ENCODE measurements around the gene TMEM214.
A peak's percentile ranks its signal among the peaks of the same experiment; 100 is the strongest.

TMEM214 gene

GRCh38 chr2:27032495-27033252 is at the start of gene TMEM214:
Gene TMEM214, plus strand, starts transcription at chr2:27032965. Its CDS starts 51 bp downstream, at chr2:27033016.
- peak; percentile 77 for DNase-seq (ENCODE audit: low spot score)

- DNase-seq (ENCODE audit: low spot score) = no peak
Measured at GRCh38 chr2:26983746-26984145, 49.0 kb upstream of the TMEM214 start.

- no peak for DNase-seq (ENCODE audit: low spot score)
Measured at GRCh38 chr2:26985807-26986206, 47.0 kb upstream of the TMEM214 start.

GRCh38 chr2:26986576-26986975 is 46.2 kb upstream of the TMEM214 start:
- DNase-seq (ENCODE audit: low spot score) = no peak

GRCh38 chr2:26988058-26988860 is 44.5 kb upstream of the TMEM214 start:
- no peak for DNase-seq (ENCODE audit: low spot score)

- DNase-seq (ENCODE audit: low spot score) = no peak
Measured at GRCh38 chr2:26989156-26989555, 43.6 kb upstream of the TMEM214 start.

- no peak for DNase-seq (ENCODE audit: low spot score)
Measured at GRCh38 chr2:26991717-26992116, 41.0 kb upstream of the TMEM214 start.

GRCh38 chr2:26993768-26994167 is 39.0 kb upstream of the TMEM214 start:
- DNase-seq (ENCODE audit: low spot score) = no peak

GRCh38 chr2:26994983-26995382 is 37.8 kb upstream of the TMEM214 start:
- DNase-seq (ENCODE audit: low spot score) = no peak

GRCh38 chr2:26997394-26997793 is 35.4 kb upstream of the TMEM214 start:
- no peak for DNase-seq (ENCODE audit: low spot score)

GRCh38 chr2:26998323-26998722 is 34.4 kb upstream of the TMEM214 start:
- DNase-seq (ENCODE audit: low spot score) = no peak

- DNase-seq (ENCODE audit: low spot score) = no peak
Measured at GRCh38 chr2:27000228-27000627, 32.5 kb upstream of the TMEM214 start.

GRCh38 chr2:27000995-27001394 is 31.8 kb upstream of the TMEM214 start:
- DNase-seq (ENCODE audit: low spot score) = no peak

GRCh38 chr2:27001950-27002349 is 30.8 kb upstream of the TMEM214 start:
- DNase-seq (ENCODE audit: low spot score) = no peak

GRCh38 chr2:27003007-27003406 is 29.8 kb upstream of the TMEM214 start:
- DNase-seq (ENCODE audit: low spot score) = peak; percentile 40

- DNase-seq (ENCODE audit: low spot score) = no peak
Measured at GRCh38 chr2:27003857-27004256, 28.9 kb upstream of the TMEM214 start.

GRCh38 chr2:27006602-27007415 is 26.0 kb upstream of the TMEM214 start:
- DNase-seq (ENCODE audit: low spot score) = no peak

GRCh38 chr2:27007416-27008374 is 25.1 kb upstream of the TMEM214 start:
- DNase-seq (ENCODE audit: low spot score) = no peak

GRCh38 chr2:27008678-27009077 is 24.1 kb upstream of the TMEM214 start:
- DNase-seq (ENCODE audit: low spot score) = no peak

GRCh38 chr2:27009083-27009482 is 23.7 kb upstream of the TMEM214 start:
- DNase-seq (ENCODE audit: low spot score) = no peak

- no peak for DNase-seq (ENCODE audit: low spot score)
Measured at GRCh38 chr2:27009716-27010115, 23.0 kb upstream of the TMEM214 start.

Data from globus pallidus (tissue), 1 donor.